Thyroid gland (tissue), 4 donors: ENCODE results near the gene RPUSD2. TPM values are rescaled to one million over a fixed set of nuclear protein-coding genes. Genes with fewer than 3 reads are reported as not detected.

Source experiments
- DNase-seq, 2 donors: peaks; one replicate each; pipeline ENCODE4 v3.0.0-alpha.2; 2019
- H3K27ac ChIP-seq, 3 donors: fragments of 200-600 bp; sonication (generic); 1 replicate in 2 of 3; 2 replicates in 1 of 3; pipeline ENCODE4 v1.5.1; 2016 to 2019; ENCODE audit warnings: mild to moderate bottlenecking in 1 of 3, moderate library complexity in 1 of 3
- H3K27me3 ChIP-seq: fragments of 200-600 bp; sonication (generic); one replicate; pipeline ENCODE4 v1.5.1; 2019
- H3K36me3 ChIP-seq, 2 donors: fragments of 200-600 bp; sonication (generic); one replicate each; pipeline ENCODE4 v1.5.1; 2016 to 2019
- H3K4me1 ChIP-seq, 2 donors: fragments of 200-600 bp; sonication (generic); one replicate each; pipeline ENCODE4 v1.5.1; 2017 to 2019
- H3K4me3 ChIP-seq, 3 donors: fragments of 200-600 bp; sonication (generic); replicated peaks in 1 of 3; 1 replicate in 2 of 3; 2 replicates in 1 of 3; pipeline ENCODE4 v1.5.1; 2016; ENCODE audit warnings: mild to moderate bottlenecking in 1 of 3
- H3K9me3 ChIP-seq: fragments of 200-600 bp; sonication (generic); one replicate; pipeline ENCODE4 v1.5.1; 2017
- CTCF ChIP-seq, 6 experiments: fragments of 200-600 bp in 3 of 6; fragments of 450-650 bp in 3 of 6; sonication (generic) in 3 of 6; IDR thresholded peaks; one replicate each; pipeline ENCODE4 v1.5.1; 2016 to 2019; ENCODE audit warnings: antibody characterized with exemption in 6 of 6, mild to moderate bottlenecking in 2 of 6, inconsistent platforms in 1 of 6, moderate library complexity in 1 of 6
- POLR2A ChIP-seq, 2 donors: fragments of 450-650 bp; IDR thresholded peaks; one replicate each; pipeline ENCODE4 v1.6.1; 2017; ENCODE audit warnings: antibody characterized with exemption in 2 of 2, mild to moderate bottlenecking in 2 of 2, moderate library complexity in 1 of 2
- WGBS, 2 donors: methylation state at CpG; one replicate each; pipeline ENCODE4 v1.1.5; 2017; 5-methylcytosine and 5-hydroxymethylcytosine counted together
- intact Hi-C: fragments of 100-400 bp; cut with DNase I; formaldehyde crosslinking; loops from one replicate; pipeline ENCODE4 v1.15.1; 2023
- total RNA-seq, 4 donors: library from RNA; depleted of rRNA; stranded (reverse); fragments of >200 nt; gene quantifications; one replicate each; pipeline ENCODE4 v1.2.3, GENCODE V29; 2016

The RPUSD2 gene
- total RNA-seq, 4 donors from 2014 or later = 5.8 to 10.1 (median 7.1) TPM

- intact Hi-C loops = no loop called here
- TF ChIP-seq CTCF (IDR thresholded peaks at IDR 0.05) (no peak), POLR2A (IDR thresholded peaks at IDR 0.05) (no peak)
- H3K36me3 ChIP-seq = peaks cover 10 to 11% of the 10 kb centered on the region in 2 donors
- no peaks in the 10 kb centered on the region for H3K27me3 ChIP-seq
- no peak overlapping the region for H3K4me3 ChIP-seq
- 93 to 97% methylated on average over 2 of the region's 2 CpGs for WGBS, 2 donors
- no peak for DNase-seq
- H3K27ac ChIP-seq = no peak overlapping the region
- peaks cover 0 to 10% of the 10 kb centered on the region in 2 donors for H3K4me1 ChIP-seq
- no peaks in the 10 kb centered on the region for H3K9me3 ChIP-seq
Observed at GRCh38 chr15:40555876-40556275, 13.2 kb upstream of the RPUSD2 start.

GRCh38 chr15:40558952-40559742 lies 10.0 kb upstream of the RPUSD2 start:
- Histone ChIP-seq H3K27ac (no peak overlapping the region), H3K9me3 (no peaks in the 10 kb centered on the region), H3K36me3 (peaks cover 10 to 11% of the 10 kb centered on the region in 2 donors), H3K27me3 (no peaks in the 10 kb centered on the region), H3K4me3 (no peak overlapping the region), H3K4me1 (peaks cover under 1 to 6% of the 10 kb centered on the region in 2 donors)
- no peak for TF ChIP-seq POLR2A (IDR thresholded peaks at IDR 0.05)
- TF ChIP-seq CTCF (IDR thresholded peaks at IDR 0.05) = no peak
- intact Hi-C loops = no loop called here
- 90 to 91% methylated on average over 6 of the region's 6 CpGs for WGBS, 2 donors
- no peak for DNase-seq

GRCh38 chr15:40562691-40563090 lies 6.4 kb upstream of the RPUSD2 start:
- 48 to 79% methylated on average over 2 of the region's 2 CpGs for WGBS, 2 donors
- no peak overlapping the region for H3K27ac ChIP-seq
- intact Hi-C loops = loop anchor here (10.0 kb wide), 1 partner anchor 212 kb away; no protein-coding TSS in a partner anchor

GRCh38 chr15:40563426-40563825 lies 5.7 kb upstream of the RPUSD2 start:
- peaks cover 5 to 13% of the 10 kb centered on the region in 2 donors for H3K4me1 ChIP-seq
- no peaks in the 10 kb centered on the region for H3K9me3 ChIP-seq
- intact Hi-C loops = loop anchor here (10.0 kb wide), 1 partner anchor 211 kb away; no protein-coding TSS in a partner anchor
- no peaks in the 10 kb centered on the region for H3K27me3 ChIP-seq
- DNase-seq = no peak
- H3K36me3 ChIP-seq = peaks cover 0 to 3% of the 10 kb centered on the region in 2 donors
- H3K27ac ChIP-seq = no peak overlapping the region
- H3K4me3 ChIP-seq = no peak overlapping the region
- no peak for TF ChIP-seq CTCF (IDR thresholded peaks at IDR 0.05)
- no peak for TF ChIP-seq POLR2A (IDR thresholded peaks at IDR 0.05)

More at GRCh38 chr15:40562691-40563090, 6.4 kb upstream of the RPUSD2 start:
- DNase-seq = peak in 1 of 2 donors; percentile 53
- Histone ChIP-seq H3K36me3 (peaks cover 0 to 3% of the 10 kb centered on the region in 2 donors), H3K4me1 (peaks cover 4 to 12% of the 10 kb centered on the region in 2 donors), H3K4me3 (no peak overlapping the region), H3K27me3 (no peaks in the 10 kb centered on the region), H3K9me3 (no peaks in the 10 kb centered on the region)
- TF ChIP-seq POLR2A (IDR thresholded peaks at IDR 0.05) (no peak), CTCF (IDR thresholded peaks at IDR 0.05) (no peak)
